ENCODE results near the gene FRAT1.

FRAT1 gene

DNA sequence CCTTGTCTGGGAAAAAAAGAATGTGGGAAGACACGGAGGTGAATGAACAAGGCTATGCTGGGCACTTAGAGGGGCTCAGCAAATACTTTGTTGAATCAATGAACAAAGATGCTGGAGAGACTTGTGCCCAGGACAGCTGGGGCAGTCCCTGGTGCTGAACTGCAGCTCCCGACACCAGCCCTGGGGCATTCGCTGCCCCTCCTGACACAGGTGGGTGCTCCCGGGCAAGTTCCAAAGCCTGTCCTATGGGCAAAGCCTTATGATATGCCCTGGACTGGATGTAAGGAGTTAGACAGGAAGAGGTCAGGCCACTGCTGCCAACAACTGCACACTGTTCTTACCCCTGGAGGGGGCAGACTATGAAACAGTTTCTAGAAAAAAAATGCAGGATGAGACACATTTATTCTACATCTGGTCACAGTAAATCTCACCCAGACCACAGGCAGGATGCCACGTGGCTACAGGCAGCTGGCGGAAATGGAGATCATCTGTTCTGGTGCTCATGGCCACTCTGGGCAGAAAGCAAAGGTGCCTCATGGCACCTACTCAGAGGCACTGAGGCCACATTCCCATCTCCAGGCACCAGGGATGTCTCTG is 37.3 kb downstream of the FRAT1 start:
- Histone ChIP-seq H3K27me3 (no peaks in the 10 kb centered on the region), H3K27ac (peak overlapping the region; percentile 100), H3K4me1 (ENCODE audit: control insufficient read depth in 1 of 2, insufficient read depth in 1 of 2, low read depth in 1 of 2, low read length in 1 of 2) (peaks cover 99 to 100% of the 10 kb centered on the region in 2 experiments), H3K9me3 (no peaks in the 10 kb centered on the region), H3K36me3 (peaks cover 40% of the 10 kb centered on the region), H3K4me3 (ENCODE audit: low read depth in 1 of 2, low read length in 1 of 2) (peak overlapping the region in 1 of 2 experiments; percentile 48)
- TF ChIP-seq, protein P1, sequence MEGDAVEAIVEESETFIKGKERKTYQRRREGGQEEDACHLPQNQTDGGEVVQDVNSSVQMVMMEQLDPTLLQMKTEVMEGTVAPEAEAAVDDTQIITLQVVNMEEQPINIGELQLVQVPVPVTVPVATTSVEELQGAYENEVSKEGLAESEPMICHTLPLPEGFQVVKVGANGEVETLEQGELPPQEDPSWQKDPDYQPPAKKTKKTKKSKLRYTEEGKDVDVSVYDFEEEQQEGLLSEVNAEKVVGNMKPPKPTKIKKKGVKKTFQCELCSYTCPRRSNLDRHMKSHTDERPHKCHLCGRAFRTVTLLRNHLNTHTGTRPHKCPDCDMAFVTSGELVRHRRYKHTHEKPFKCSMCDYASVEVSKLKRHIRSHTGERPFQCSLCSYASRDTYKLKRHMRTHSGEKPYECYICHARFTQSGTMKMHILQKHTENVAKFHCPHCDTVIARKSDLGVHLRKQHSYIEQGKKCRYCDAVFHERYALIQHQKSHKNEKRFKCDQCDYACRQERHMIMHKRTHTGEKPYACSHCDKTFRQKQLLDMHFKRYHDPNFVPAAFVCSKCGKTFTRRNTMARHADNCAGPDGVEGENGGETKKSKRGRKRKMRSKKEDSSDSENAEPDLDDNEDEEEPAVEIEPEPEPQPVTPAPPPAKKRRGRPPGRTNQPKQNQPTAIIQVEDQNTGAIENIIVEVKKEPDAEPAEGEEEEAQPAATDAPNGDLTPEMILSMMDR (IDR thresholded peaks at IDR 0.05) = no peak

DNA sequence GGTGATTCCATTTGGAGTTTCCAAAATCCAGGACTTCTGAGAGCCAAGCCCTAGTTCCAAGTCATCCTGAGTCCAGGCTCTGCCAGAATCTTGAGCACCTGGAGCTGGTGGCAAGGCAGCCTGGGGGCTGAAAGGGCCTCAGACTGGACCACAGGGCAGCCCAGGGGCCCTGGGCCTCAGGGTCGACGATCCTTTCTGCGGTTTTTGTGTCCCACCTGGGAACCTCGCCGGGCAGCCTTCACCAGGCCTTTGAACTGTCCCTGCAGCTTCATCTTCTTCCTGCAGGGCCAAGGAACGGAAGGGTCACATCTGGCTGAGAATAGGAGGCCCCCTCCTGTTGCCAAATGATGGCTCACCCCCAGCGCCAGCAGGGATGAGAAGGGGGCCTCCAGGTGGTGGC is 37.8 kb downstream of the FRAT1 start:
- H3K4me1 ChIP-seq (ENCODE audit: control insufficient read depth in 1 of 2, insufficient read depth in 1 of 2, low read depth in 1 of 2, low read length in 1 of 2) = peaks cover 99 to 100% of the 10 kb centered on the region in 2 experiments
- peak overlapping the region in 1 of 2 experiments; percentile 48 for H3K4me3 ChIP-seq (ENCODE audit: low read depth in 1 of 2, low read length in 1 of 2)
- no peaks in the 10 kb centered on the region for H3K27me3 ChIP-seq
- TF ChIP-seq, protein P1 (IDR thresholded peaks at IDR 0.05) = no peak
- H3K9me3 ChIP-seq = no peaks in the 10 kb centered on the region
- H3K27ac ChIP-seq = peak overlapping the region; percentile 100
- peaks cover 40% of the 10 kb centered on the region for H3K36me3 ChIP-seq

DNA sequence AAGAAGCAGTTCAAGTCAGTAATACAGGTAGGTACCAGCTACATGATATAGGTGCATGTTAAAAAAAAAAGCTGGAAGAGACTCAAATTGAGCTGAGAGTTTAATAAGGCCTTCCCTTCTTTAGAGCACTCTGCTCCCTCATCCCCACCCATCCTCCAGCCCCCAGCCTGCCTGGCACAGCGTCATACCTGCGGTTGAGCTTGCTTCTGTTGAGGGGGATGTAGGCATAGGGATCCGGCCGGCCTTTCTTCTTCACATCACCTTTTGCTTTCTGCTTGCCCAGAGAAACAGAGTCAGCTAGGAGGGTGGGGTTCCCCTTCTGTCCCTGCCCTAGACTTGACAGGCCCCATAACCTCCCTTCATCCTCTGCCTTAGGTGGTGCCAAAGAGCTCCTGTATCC is 39.3 kb downstream of the FRAT1 start:
- Histone ChIP-seq H3K4me1 (ENCODE audit: control insufficient read depth in 1 of 2, insufficient read depth in 1 of 2, low read depth in 1 of 2, low read length in 1 of 2) (peaks cover 99 to 100% of the 10 kb centered on the region in 2 experiments), H3K27ac (peak overlapping the region; percentile 100), H3K9me3 (no peaks in the 10 kb centered on the region), H3K4me3 (ENCODE audit: low read depth in 1 of 2, low read length in 1 of 2) (no peak overlapping the region), H3K27me3 (no peaks in the 10 kb centered on the region), H3K36me3 (peaks cover 44% of the 10 kb centered on the region)
- TF ChIP-seq, protein P1 (IDR thresholded peaks at IDR 0.05) = no peak

DNA sequence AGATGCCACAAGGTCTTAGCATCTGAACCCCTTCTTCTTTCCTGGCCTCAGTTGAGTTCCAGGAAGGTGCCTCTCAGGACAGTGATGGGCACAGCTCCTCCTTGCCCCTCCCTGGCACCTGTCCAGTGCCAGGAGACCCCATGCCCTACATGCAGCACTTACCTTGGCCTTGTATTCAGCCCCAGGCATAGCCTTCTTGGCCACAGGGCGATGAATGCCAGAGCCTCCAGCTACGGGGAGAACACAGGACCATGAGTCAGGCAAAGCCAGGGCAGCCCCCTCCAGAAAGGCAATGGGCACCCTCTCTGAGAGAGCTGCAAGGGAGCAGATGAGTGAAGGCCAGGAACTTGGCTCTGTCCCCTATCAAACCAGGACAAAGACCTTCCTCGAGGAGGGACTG is 39.7 kb downstream of the FRAT1 start:
- TF ChIP-seq, protein P1 (IDR thresholded peaks at IDR 0.05) = no peak
- H3K9me3 ChIP-seq = no peaks in the 10 kb centered on the region
- no peaks in the 10 kb centered on the region for H3K27me3 ChIP-seq
- peaks cover 49% of the 10 kb centered on the region for H3K36me3 ChIP-seq
- peak overlapping the region; percentile 100 for H3K27ac ChIP-seq
- H3K4me3 ChIP-seq (ENCODE audit: low read depth in 1 of 2, low read length in 1 of 2) = no peak overlapping the region
- peaks cover 99 to 100% of the 10 kb centered on the region in 2 experiments for H3K4me1 ChIP-seq (ENCODE audit: control insufficient read depth in 1 of 2, insufficient read depth in 1 of 2, low read depth in 1 of 2, low read length in 1 of 2)

DNA sequence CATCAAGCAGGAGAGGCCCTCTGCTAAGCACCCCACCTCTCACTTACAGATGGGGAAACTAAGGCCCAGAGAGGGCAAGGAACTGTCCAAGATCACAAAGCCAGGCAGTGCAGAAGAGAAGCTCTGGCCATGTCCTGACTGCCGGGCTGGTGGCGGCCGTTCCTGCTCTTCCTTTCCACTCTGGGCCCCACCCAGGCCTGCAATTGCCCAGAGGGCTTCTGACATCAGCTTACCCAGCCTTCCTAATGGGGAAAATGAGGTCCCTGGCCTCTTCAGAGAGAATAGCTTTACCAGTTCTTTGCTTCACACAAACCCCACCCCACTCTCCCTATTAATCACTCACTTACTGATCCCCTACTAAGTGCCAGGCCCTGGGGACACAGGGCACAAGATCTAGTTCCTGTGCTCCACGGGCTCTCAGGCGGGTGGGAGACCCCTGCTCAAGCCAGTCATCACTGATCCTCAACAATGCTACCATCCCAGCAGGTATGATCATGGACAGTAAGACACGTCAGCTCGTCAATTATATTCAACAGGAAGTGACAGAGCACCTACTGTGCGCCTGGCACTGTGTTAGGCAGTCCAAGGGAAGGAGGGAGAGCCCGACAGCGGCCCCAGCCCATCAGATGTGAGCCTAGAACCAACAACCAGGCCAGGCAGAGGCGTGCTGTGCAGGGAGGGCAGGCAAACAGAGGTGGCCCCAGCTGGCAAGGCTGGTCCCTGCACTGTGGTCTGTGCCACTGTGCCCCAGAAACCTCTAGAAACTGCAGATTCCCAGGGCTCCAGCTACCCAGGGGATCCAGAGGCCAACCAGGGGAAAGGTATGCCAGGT is 41.9 kb downstream of the FRAT1 start:
- Histone ChIP-seq H3K4me1 (ENCODE audit: control insufficient read depth in 1 of 2, insufficient read depth in 1 of 2, low read depth in 1 of 2, low read length in 1 of 2) (peaks cover 97 to 100% of the 10 kb centered on the region in 2 experiments), H3K36me3 (peaks cover 57% of the 10 kb centered on the region), H3K27ac (peak overlapping the region; percentile 100), H3K4me3 (ENCODE audit: low read depth in 1 of 2, low read length in 1 of 2) (no peak overlapping the region), H3K27me3 (no peaks in the 10 kb centered on the region), H3K9me3 (no peaks in the 10 kb centered on the region)
- TF ChIP-seq, protein P1 (IDR thresholded peaks at IDR 0.05) = no peak
